LNCaP clone FGC (cell line): ENCODE measurements around the gene RALA.

Source experiments
- DNase-seq: peaks from one replicate; pipeline ENCODE4 v3.0.0-alpha.2; 2011; ENCODE audit warnings: low read depth
- H3K4me3 ChIP-seq: 2 replicates; pipeline ENCODE4 v1.5.1; 2011; ENCODE audit warnings: mild to moderate bottlenecking, low read depth, low read length, control low read depth
- CTCF ChIP-seq: IDR thresholded peaks from 2 replicates; pipeline ENCODE4 v1.5.1; 2012; ENCODE audit warnings: mild to moderate bottlenecking; ENCODE audit not compliant: control insufficient read depth, insufficient read depth; ENCODE audit errors: extremely low read depth

The RALA gene

GRCh38 chr7:39644170-39644569 is 20.8 kb downstream of the RALA start:
- DNase-seq: no peak
- no peak for TF ChIP-seq CTCF
- H3K4me3 ChIP-seq: no peak overlapping the region

- TF ChIP-seq CTCF: no peak
- H3K4me3 ChIP-seq: no peak overlapping the region
- no peak for DNase-seq
Measured at GRCh38 chr7:39645482-39646407, 22.4 kb downstream of the RALA start.

GRCh38 chr7:39647816-39648215 is 24.4 kb downstream of the RALA start:
- no peak overlapping the region for H3K4me3 ChIP-seq
- no peak for TF ChIP-seq CTCF
- DNase-seq: no peak

DNA sequence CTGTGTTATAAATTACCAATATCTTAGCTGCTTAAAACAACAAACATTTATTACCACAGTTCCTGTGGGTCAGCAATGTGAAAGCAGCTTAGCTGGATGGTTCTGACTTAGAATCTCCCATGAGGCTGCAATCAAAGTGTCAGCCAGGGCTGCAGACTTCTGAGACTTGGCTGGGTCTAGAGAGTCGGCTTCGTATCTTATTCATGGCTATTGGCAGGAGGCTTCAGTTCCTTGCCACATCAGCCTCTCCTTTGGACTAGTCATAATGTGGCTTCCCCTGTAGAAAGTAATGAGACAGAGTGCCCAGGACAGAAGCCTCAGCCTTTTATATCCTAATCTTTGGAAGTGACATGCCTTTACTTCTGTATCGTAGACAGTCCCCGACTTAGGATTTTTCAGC is 27.3 kb downstream of the RALA start:
- H3K4me3 ChIP-seq: no peak overlapping the region
- DNase-seq: no peak
- no peak for TF ChIP-seq CTCF

DNA sequence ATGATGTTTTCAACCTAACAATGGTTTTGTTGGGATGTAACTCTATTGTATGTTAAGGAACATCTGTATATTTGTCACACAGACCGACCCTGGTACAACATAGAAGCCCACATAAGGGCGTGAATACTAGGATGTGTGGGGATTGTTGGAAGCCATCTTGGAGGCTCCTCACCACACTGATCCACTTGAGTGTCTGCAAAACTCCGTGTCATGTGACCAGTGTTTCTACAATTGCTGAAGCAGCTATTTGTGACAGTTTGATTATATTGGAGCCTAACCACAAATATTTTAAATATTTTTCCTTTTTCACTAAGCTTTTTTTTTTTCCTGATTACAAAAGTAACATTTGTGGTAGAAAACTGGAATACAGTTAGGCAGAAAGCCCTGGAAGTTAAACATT is 27.9 kb downstream of the RALA start:
- TF ChIP-seq CTCF: no peak
- no peak for DNase-seq
- no peak overlapping the region for H3K4me3 ChIP-seq

DNA sequence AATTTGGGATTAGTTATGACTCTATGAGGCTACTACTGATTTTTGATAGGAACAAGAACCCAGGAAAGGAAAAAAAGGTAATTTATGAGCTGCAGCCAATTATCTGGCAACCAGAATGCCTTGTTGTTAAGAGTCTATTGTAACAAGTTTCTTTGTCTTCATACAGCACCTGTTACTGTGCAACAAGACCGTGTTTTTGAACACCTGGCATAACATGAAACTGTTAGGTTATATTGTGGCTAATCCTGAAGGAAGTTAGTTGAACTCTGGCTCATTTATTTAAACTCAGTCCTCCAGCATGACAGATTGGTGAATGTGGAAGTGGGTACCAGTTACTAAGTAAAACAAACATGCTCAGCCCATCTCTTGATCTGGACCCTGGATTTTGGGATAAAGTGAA is 33.0 kb downstream of the RALA start:
- H3K4me3 ChIP-seq: no peak overlapping the region
- DNase-seq: no peak
- no peak for TF ChIP-seq CTCF
